OCI-LY1 (cell line): ENCODE measurements around the gene EOGT.

ENCODE experiments used
- H2AFZ ChIP-seq: fragments of 200-600 bp; sonication (generic), shearing (Covaris generic); 2 replicates; pipeline ENCODE4 v1.6.0; 2014; ENCODE audit warnings: antibody characterized with exemption, mild to moderate bottlenecking, low read length
- H3F3A ChIP-seq: fragments of 200-600 bp; sonication (generic), shearing (Covaris generic); 2 replicates; pipeline ENCODE4 v1.6.0; 2014; ENCODE audit warnings: mild to moderate bottlenecking, antibody characterized with exemption, low read length, moderate library complexity; ENCODE audit not compliant: insufficient read depth
- H3K27ac ChIP-seq: fragments of 200-600 bp; sonication (generic); 2 replicates; pipeline ENCODE4 v1.5.1; 2014; ENCODE audit warnings: low read length, mixed run types, mild to moderate bottlenecking, low read depth; ENCODE audit not compliant: poor library complexity, severe bottlenecking
- H3K27me3 ChIP-seq: fragments of 200-600 bp; sonication (generic); 2 replicates; pipeline ENCODE4 v1.6.0; 2014; ENCODE audit warnings: antibody characterized with exemption, mild to moderate bottlenecking, low read length, moderate library complexity; ENCODE audit not compliant: insufficient read depth
- H3K36me3 ChIP-seq: fragments of 200-600 bp; sonication (generic); 2 replicates; pipeline ENCODE4 v1.6.1; 2014; ENCODE audit warnings: mild to moderate bottlenecking, antibody characterized with exemption, low read length, moderate library complexity, mixed read lengths; ENCODE audit not compliant: insufficient read depth
- H3K4me1 ChIP-seq: fragments of 200-600 bp; sonication (generic); 2 replicates; pipeline ENCODE4 v1.5.1; 2014; ENCODE audit warnings: mild to moderate bottlenecking, low read length, moderate library complexity; ENCODE audit not compliant: insufficient read depth, severe bottlenecking
- H3K4me2 ChIP-seq: fragments of 200-600 bp; sonication (generic), shearing (Covaris generic); 2 replicates; pipeline ENCODE4 v1.6.1; 2014; ENCODE audit warnings: low read length
- H3K4me3 ChIP-seq: fragments of 200-600 bp; sonication (generic); 2 replicates; pipeline ENCODE4 v1.5.1; 2014; ENCODE audit warnings: low read length, low read depth, mild to moderate bottlenecking, mixed read lengths; ENCODE audit not compliant: poor library complexity, severe bottlenecking
- H3K79me2 ChIP-seq: fragments of 200-600 bp; shearing (Covaris generic); 2 replicates; pipeline ENCODE4 v1.6.1; 2016; ENCODE audit warnings: mixed run types, low read length, mixed read lengths; ENCODE audit not compliant: insufficient read depth
- H3K9ac ChIP-seq: fragments of 200-600 bp; sonication (generic), shearing (Covaris generic); 2 replicates; pipeline ENCODE4 v1.6.1; 2014; ENCODE audit warnings: mild to moderate bottlenecking, low read length, mixed read lengths
- H3K9me2 ChIP-seq: fragments of 200-600 bp; sonication (generic), shearing (Covaris generic); 2 replicates; pipeline ENCODE4 v1.6.1; 2014; ENCODE audit warnings: low read depth, mild to moderate bottlenecking, low read length, mixed read lengths
- H3K9me3 ChIP-seq: fragments of 200-600 bp; shearing (Covaris generic); 2 replicates; pipeline ENCODE4 v1.6.1; 2014; ENCODE audit warnings: low read length, mixed read lengths
- H4K20me1 ChIP-seq: fragments of 200-600 bp; sonication (generic), shearing (Covaris generic); 2 replicates; pipeline ENCODE4 v1.6.0; 2016; ENCODE audit warnings: mild to moderate bottlenecking, low read length; ENCODE audit not compliant: insufficient read depth
- CTCF ChIP-seq: fragments of 200-600 bp; sonication (generic), shearing (Covaris generic); IDR thresholded peaks from 2 replicates; pipeline ENCODE4 v1.5.1; 2017; ENCODE audit warnings: mild to moderate bottlenecking, antibody characterized with exemption, low read length, moderate library complexity, mixed read lengths
- EZH2 ChIP-seq: fragments of 200-600 bp; sonication (generic), shearing (Covaris generic); IDR thresholded peaks from 2 replicates; pipeline ENCODE4 v1.8.0; 2017; ENCODE audit warnings: borderline replicate concordance, mixed run types, mild to moderate bottlenecking, antibody characterized with exemption, low read length, moderate library complexity, mixed read lengths

EOGT gene

GRCh38 chr3:68943753-68944500 lies 69.6 kb downstream of the EOGT start:
- H3K4me3 ChIP-seq = no peak overlapping the region
- no peak overlapping the region for H3K27ac ChIP-seq
- H2AFZ ChIP-seq = no peak overlapping the region
- no peaks in the 10 kb centered on the region for H3K36me3 ChIP-seq
- no peaks in the 10 kb centered on the region; the same call in 1 of the 2 replicates for H3K27me3 ChIP-seq
- H3K9ac ChIP-seq = no peak overlapping the region
- no peak overlapping the region for H3K4me2 ChIP-seq
- no peaks in the 10 kb centered on the region for H3K4me1 ChIP-seq
- TF ChIP-seq CTCF = no peak
- TF ChIP-seq EZH2 = no peak
- no peaks in the 10 kb centered on the region for H4K20me1 ChIP-seq
- no peaks in the 10 kb centered on the region for H3K9me2 ChIP-seq
- H3F3A ChIP-seq = no peaks in the 10 kb centered on the region
- no peaks in the 10 kb centered on the region for H3K79me2 ChIP-seq
- H3K9me3 ChIP-seq = no peaks in the 10 kb centered on the region

- Histone ChIP-seq H3K27me3 (no peaks in the 10 kb centered on the region; the same call in 1 of the 2 replicates), H3F3A (no peaks in the 10 kb centered on the region), H4K20me1 (no peaks in the 10 kb centered on the region), H2AFZ (no peak overlapping the region), H3K9me2 (no peaks in the 10 kb centered on the region), H3K27ac (no peak overlapping the region), H3K9ac (no peak overlapping the region), H3K4me1 (no peaks in the 10 kb centered on the region), H3K4me3 (no peak overlapping the region), H3K79me2 (no peaks in the 10 kb centered on the region), H3K36me3 (no peaks in the 10 kb centered on the region), H3K4me2 (no peak overlapping the region), H3K9me3 (no peaks in the 10 kb centered on the region)
- TF ChIP-seq CTCF (no peak), EZH2 (no peak)
Measured at GRCh38 chr3:68941055-68941454, 72.4 kb downstream of the EOGT start.

- H3K9me2 ChIP-seq = no peaks in the 10 kb centered on the region
- H3K36me3 ChIP-seq = no peaks in the 10 kb centered on the region
- H3K79me2 ChIP-seq = no peaks in the 10 kb centered on the region
- no peaks in the 10 kb centered on the region for H4K20me1 ChIP-seq
- TF ChIP-seq EZH2 = no peak
- TF ChIP-seq CTCF = no peak
- no peak overlapping the region for H2AFZ ChIP-seq
- H3F3A ChIP-seq = no peaks in the 10 kb centered on the region
- no peak overlapping the region for H3K9ac ChIP-seq
- no peak overlapping the region for H3K4me3 ChIP-seq
- no peak overlapping the region for H3K4me2 ChIP-seq
- H3K4me1 ChIP-seq = no peaks in the 10 kb centered on the region
- no peaks in the 10 kb centered on the region for H3K9me3 ChIP-seq
- H3K27me3 ChIP-seq = no peaks in the 10 kb centered on the region; the same call in 1 of the 2 replicates
- H3K27ac ChIP-seq = no peak overlapping the region
Measured at GRCh38 chr3:68936856-68937255, 76.6 kb downstream of the EOGT start.
